Left ventricle myocardium superior (tissue), 1 donor: Measurements from ENCODE around the gene CPNE1. TPM values are rescaled to one million over a fixed set of nuclear protein-coding genes. Genes with fewer than 3 reads are reported as not detected.
A peak's percentile ranks its signal among the peaks of the same experiment; 100 is the strongest.

Source experiments
- ATAC-seq: fragments of 200-7000 bp; cut with Tn5 transposase; one replicate; pipeline ENCODE4 v1.9.1; 2020; ENCODE audit warnings: mild to moderate bottlenecking, moderate library complexity
- DNase-seq: peaks from one replicate; pipeline ENCODE4 v3.0.0-alpha.2; 2020
- intact Hi-C: fragments of 100-400 bp; cut with micrococcal nuclease; formaldehyde crosslinking; loops from one replicate; pipeline ENCODE4 v1.11.0; 2022
- total RNA-seq: library from RNA; stranded (reverse); fragmentation: NEBNext Ultra II Directional; extraction: Animal tissue kit (Norgen Biotek cat#: 25700); gene quantifications from one replicate; pipeline ENCODE4 v1.2.1, GENCODE V29; 2021
- donor health status: DM: no; HTN: yes; CAD: no; lungs with severe emphysema.

The CPNE1 gene
- total RNA-seq, 1 donor from 2014 or later = 46.6 TPM

GRCh38 chr20:35606127-35606526, 58.6 kb downstream of the CPNE1 start:
- ATAC-seq (no peak), DNase-seq (no peak)
- intact Hi-C loops = no loop called here

DNA sequence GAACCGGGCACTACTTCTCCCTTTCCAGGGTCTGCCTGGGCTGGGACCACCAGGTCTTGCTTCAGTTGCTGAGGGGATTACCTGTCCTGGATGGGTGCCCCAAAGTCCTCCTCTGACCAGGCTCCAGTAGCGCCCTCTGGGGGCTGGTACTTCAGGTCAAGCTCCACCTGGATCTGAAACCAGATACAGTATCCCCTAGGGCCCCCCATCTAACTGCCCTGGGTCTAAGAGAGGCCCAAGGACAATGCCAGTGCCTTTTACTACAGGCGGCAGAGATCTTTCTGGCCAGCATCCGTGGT, 60.3 kb downstream of the CPNE1 start:
- DNase-seq (no peak), ATAC-seq (no peak)
- intact Hi-C loops = no loop called here

DNA sequence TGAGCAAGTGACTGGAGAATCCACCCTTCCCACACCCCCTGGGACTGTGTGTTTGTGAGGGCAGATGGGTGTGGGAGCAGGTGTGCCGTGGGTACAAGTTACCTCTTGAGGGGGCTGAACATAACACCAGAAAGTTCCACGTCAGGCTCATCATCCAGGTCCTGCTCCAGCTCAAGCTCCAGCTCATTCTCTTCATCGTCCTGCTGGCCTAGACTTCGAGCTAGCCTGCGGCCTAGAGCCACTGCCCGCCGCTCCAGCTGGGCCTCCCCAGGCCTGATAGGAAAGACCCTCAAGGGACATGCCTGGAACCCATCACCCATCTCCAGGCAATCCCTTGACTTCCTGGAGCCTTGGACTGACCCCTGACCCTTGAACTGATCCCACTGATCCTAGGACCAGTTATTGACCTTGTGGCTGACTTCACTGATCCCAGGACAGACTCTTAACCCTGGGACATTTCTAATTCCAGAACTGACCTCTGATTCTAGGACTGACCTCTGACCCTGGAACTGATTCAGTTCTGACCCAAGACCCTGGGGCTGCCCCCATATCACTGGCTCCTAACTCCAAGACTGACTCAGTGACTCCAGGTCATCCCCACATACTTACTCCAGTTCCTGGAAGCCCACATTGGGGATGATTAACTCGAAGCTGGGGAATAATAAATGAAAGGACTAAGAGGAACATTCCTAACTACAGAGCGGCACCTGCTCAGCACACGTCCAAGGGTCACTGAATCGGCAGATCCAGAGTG, 60.8 kb downstream of the CPNE1 start:
- intact Hi-C loops = no loop called here
- no peak for DNase-seq
- ATAC-seq = no peak

GRCh38 chr20:35602851-35603495, 61.7 kb downstream of the CPNE1 start:
- ATAC-seq = no peak
- intact Hi-C loops = no loop called here
- no peak for DNase-seq

- DNase-seq (no peak), ATAC-seq (no peak)
- intact Hi-C loops = no loop called here
Observed at GRCh38 chr20:35601990-35602389, 62.7 kb downstream of the CPNE1 start.

DNA sequence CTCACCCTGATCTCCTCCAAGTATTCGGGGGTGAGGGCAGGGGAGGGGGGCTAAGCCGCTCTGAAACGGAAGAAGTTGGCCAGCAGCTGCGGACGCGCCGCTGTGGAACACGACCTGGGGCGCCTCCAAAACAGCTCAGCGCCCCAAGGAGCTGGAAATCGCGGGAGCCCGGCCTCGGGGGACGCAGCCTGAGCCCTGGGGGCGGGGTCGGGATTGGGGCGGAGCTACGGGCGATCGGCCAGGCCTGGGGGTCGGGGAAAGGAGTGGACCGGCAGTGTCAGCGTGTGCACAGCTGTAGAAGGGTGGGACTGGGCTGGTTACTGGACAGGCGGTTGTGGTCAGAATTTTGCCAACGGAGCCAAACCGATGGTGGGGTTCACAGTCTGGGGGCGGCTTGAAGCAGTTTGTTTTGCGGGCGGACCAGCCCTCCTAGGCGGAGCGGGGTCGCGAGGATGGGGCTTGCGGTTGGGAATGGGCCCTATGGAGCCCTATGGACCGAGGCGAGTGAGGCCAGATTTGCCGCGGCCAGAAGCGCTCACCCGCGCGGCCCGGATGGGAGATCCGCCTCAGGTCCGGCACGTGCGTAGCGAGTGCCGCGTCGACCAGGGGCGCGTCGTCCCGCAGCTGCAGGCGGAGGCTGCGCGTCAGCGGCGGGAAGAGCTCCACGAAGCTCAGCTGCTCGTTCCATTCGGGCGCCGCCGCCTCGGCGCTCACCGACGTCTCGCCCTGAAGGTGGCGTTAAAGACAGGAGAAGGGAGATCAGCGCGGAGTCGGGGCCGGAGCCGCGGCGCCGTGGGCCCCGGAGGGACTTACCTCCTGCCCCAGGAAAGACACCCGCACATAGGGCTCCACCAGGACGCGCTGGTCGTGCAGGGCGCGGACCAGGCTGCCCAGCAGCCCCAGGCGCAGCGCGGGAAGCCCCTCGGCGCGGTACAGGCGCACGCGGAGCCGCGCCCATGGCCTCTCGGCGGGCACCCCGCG, 63.4 kb downstream of the CPNE1 start:
- intact Hi-C loops = no loop called here

GRCh38 chr20:35600176-35600992, 64.3 kb downstream of the CPNE1 start:
- ATAC-seq (no peak), DNase-seq (no peak)
- intact Hi-C loops = no loop called here

More for the DNA sequence above, 63.4 kb downstream of the CPNE1 start:
- peak; percentile 88 for DNase-seq
- ATAC-seq = peak; percentile 93

- ATAC-seq (no peak), DNase-seq (no peak)
- intact Hi-C loops = no loop called here
Observed at GRCh38 chr20:35599776-35600120, 65.0 kb downstream of the CPNE1 start.

DNA sequence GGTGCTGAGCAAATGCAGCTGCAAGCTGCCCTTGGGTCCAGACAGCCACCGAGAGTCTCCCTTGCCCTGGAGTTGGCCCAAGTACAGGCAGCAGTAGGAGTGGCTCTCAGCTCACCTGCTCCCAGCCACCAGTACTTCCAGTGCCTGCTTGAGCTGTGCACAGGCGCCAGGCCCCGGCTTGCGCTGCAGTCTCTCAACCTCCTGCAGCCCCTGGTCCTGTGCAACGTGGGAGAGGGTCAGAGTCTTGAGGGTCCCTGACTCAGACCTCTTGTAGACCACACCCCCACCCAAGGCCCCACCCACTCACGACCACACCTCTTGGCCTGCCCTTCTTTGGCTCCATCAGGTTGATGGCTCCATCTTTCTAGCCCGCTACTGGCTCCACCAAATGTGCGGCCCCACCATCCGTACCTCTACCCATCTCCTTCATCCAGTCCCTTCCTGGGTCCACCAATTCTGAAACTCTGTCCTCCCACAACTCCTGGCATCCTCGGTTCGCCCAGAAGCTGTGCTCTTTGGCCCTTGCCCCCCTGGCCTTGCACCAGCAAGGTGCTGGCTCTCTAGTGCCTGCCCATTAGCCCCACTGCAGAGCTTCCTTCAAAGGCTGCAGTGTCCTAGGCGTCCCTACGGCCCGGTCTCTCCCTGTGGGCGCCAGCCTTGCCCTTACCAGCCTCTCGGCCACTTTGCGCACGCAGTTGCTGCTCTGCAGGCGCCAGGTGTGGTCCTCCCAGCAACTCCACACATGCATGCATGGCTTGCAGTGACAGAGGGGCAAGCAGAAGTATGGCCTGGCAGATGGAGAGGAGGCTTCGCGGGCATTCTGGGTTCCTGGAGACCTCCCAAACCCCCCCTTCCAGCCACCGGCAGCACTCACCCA, 65.6 kb downstream of the CPNE1 start:
- DNase-seq (no peak), ATAC-seq (no peak)
- intact Hi-C loops = no loop called here

DNA sequence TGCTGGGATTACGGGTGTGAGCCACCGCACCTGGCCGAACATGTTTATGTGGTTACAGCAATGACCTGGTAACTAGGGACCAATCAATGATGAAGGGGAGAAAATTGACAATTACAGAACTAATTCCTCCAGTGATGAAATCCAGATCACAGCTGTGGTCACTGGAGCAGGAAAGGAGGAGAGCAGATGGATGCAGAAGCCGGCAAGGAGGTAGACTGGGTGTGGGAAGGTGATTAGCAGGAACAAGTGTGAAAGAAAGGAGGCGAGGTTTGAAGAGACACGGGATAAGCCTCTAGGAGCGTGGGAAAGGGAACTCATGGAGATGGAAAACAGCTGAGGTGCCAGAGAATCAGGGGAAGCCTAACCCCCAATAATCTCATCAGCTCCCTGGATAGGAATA, 66.2 kb downstream of the CPNE1 start:
- intact Hi-C loops = no loop called here
- ATAC-seq (no peak), DNase-seq (no peak)

- ATAC-seq = no peak
- intact Hi-C loops = no loop called here
- no peak for DNase-seq
Observed at GRCh38 chr20:35597186-35597585, 67.5 kb downstream of the CPNE1 start.

DNA sequence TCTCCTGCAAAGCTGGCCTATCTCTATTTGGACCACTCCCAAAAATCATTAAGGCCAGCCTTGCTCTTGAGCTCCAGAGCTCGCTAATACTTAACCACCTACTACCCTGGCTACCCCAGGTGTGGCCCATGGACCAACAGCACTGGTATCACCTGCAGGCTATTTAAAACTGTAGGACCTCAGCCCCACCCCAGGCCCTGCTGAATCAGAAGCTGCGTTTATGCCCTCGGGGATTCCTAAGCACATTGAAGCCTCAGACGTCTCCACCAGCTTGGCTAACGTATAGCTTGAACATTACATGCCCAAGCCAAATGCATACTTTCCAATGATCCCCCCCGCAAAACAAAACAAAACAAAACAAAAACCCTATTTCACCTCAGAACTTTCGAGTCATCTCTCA, 68.8 kb downstream of the CPNE1 start:
- ATAC-seq = no peak
- intact Hi-C loops = no loop called here

GRCh38 chr20:35595456-35595855, 69.2 kb downstream of the CPNE1 start:
- intact Hi-C loops = no loop called here
- ATAC-seq = no peak
- DNase-seq = no peak

More for the DNA sequence above, 68.8 kb downstream of the CPNE1 start:
- no peak for DNase-seq

DNA sequence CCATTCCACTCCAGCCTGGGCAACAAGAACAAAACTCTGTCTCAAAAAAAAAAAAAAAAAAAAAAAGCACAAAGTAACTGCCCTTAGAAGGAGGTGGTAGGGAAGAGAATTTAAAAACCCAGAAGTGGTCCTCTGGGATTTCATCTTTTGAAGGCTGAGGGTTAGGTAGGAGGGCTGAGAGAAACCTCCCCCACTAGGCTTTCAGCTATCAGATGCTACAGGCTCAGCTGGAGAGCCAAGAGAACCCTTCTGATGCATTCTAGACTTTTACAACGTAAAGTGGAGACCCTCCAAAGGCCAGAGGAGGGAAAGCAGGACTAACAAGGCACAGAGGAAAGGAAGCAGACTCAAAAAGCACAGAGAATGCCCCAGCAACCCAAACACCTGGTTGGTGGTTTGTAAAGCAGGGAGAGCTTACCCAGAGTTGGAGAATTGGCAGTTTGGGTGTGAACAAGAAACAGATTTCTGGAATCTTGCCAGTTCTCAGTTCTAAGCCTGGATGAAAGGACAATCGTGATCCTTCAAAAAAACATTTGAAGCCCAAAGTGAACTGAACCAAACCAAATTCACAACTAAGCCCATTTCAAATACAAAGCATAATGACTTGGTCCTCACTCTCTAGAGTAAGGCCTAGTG, 72.2 kb downstream of the CPNE1 start:
- intact Hi-C loops = no loop called here

DNA sequence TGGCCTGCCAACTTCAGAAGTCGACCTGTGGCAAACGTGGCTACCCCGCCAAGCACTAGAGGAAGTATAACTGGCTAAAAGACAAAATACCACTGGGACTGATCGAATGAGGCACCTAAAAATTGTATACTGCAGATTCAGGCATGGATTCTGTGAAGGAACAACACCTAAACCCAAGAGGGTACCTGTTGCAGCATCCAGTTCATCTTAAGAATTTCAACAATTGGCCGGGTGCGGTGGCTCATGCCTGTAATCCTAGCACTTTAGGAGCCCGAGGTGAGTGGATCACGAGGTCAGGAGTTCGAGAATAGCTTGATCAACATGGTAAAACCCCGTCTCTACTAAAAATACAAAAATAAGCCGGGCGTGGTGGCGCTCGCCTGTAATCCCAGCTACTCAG, 76.3 kb downstream of the CPNE1 start:
- no peak for ATAC-seq
- DNase-seq = no peak
- intact Hi-C loops = no loop called here

More for the DNA sequence above, 72.2 kb downstream of the CPNE1 start:
- no peak for DNase-seq
- no peak for ATAC-seq

- intact Hi-C loops = no loop called here
- ATAC-seq (no peak), DNase-seq (no peak)
Observed at GRCh38 chr20:35587436-35587835, 77.3 kb downstream of the CPNE1 start.

GRCh38 chr20:35586751-35587425, 77.8 kb downstream of the CPNE1 start:
- intact Hi-C loops = no loop called here
- DNase-seq (no peak), ATAC-seq (no peak)
